Fibroblast of pulmonary artery (primary cell): ENCODE measurements around the gene RBMXL3.
"Not testable (repeated sequence)": the region's sequence is repeated elsewhere in the genome, so short reads cannot be mapped to it uniquely, and the experiment has no call there.

Source experiments
- DNase-seq: peaks from one replicate; pipeline ENCODE4 v3.0.0-alpha.2; 2010; ENCODE audit warnings: low read depth
- H3K4me3 ChIP-seq: replicated peaks from 2 replicates; pipeline ENCODE4 v1.5.1; 2011; ENCODE audit warnings: low read depth, mild to moderate bottlenecking, control low read depth, low read length, moderate library complexity
- CTCF ChIP-seq: IDR thresholded peaks from 2 replicates; pipeline ENCODE4 v1.5.1; 2011; ENCODE audit warnings: mild to moderate bottlenecking, control low read depth, low read length, inconsistent platforms; ENCODE audit errors: missing control alignments

Gene RBMXL3

GRCh38 chrX:115183980-115184379 is 5.2 kb upstream of the RBMXL3 start:
- peak; percentile 7 for DNase-seq
- no peak overlapping the region for H3K4me3 ChIP-seq
- TF ChIP-seq CTCF, result no peak

GRCh38 chrX:115189646-115190635 is 731 bp downstream of the RBMXL3 start:
- no peak for DNase-seq
- TF ChIP-seq CTCF, result no peak
- H3K4me3 ChIP-seq, result no peak overlapping the region

GRCh38 chrX:115190636-115191489 is 1.7 kb downstream of the RBMXL3 start:
- no peak for TF ChIP-seq CTCF
- no peak for DNase-seq
- no peak overlapping the region for H3K4me3 ChIP-seq

- no peak for TF ChIP-seq CTCF
- DNase-seq, result no peak
- no peak overlapping the region for H3K4me3 ChIP-seq
Observed at GRCh38 chrX:115191490-115192243, 2.5 kb downstream of the RBMXL3 start.

- DNase-seq, result no peak
- TF ChIP-seq CTCF, result no peak
- H3K4me3 ChIP-seq, result no peak overlapping the region
Observed at GRCh38 chrX:115192244-115192700, 3.1 kb downstream of the RBMXL3 start.

GRCh38 chrX:115204040-115204439 is 14.8 kb downstream of the RBMXL3 start:
- DNase-seq, result no peak
- TF ChIP-seq CTCF, result no peak
- no peak overlapping the region for H3K4me3 ChIP-seq

- not testable (repeated sequence) for DNase-seq, H3K4me3 ChIP-seq
Observed at GRCh38 chrX:115209547-115209946, 20.3 kb downstream of the RBMXL3 start.
